GM12878 (cell line): ENCODE results near the gene MT1E. TPM values are rescaled to one million over a fixed set of nuclear protein-coding genes. Genes with fewer than 3 reads are reported as not detected.

ENCODE experiments used
- ATAC-seq: fragments of 200-7000 bp; cut with Tn5 transposase; 3 replicates; pipeline ENCODE4 v1.9.1; 2020; ENCODE audit warnings: mild to moderate bottlenecking, moderate library complexity
- BruUV-seq: library from RNA; stranded (reverse); fragments of 400-500 nt; replicated peaks from 2 replicates; lab custom pipeline; 2021; lab: Mats Ljungman, UMichigan
- CTCF ChIA-PET: fragments of 300-600 bp; sonication (Branson Sonifier 250); formaldehyde crosslinking; extraction: SDS; loops from one replicate; lab custom pipeline; 2021; ENCODE audit warnings: inconsistent platforms; lab: Yijun Ruan, JAX
- POLR2A ChIA-PET: fragments of 350-600 bp; formaldehyde crosslinking; extraction: SDS; loops from one replicate; lab custom pipeline; 2021; ENCODE audit warnings: inconsistent platforms; lab: Charles Lee
- RAD21 ChIA-PET: fragments of 300-600 bp; sonication (Branson Sonifier 250); formaldehyde crosslinking; loops from one replicate; lab custom pipeline; 2023; ENCODE audit warnings: antibody characterized with exemption; ENCODE audit not compliant: unreplicated experiment; lab: Charles Lee
- SMC1A ChIA-PET: fragments of 300-600 bp; sonication (Branson Sonifier 250); formaldehyde crosslinking; loops from one replicate; lab custom pipeline; 2023; ENCODE audit not compliant: unreplicated experiment, uncharacterized antibody; lab: Charles Lee
- DNase-seq: peaks from one replicate; pipeline ENCODE4 v3.0.0-alpha.2; 2011; ENCODE audit warnings: low read depth, low spot score
- FAIRE-seq: peaks from 3 replicates; lab custom pipeline; 2011; peaks lifted over from hg19 to GRCh38; lab: Jason Lieb, UNC
- H2AFZ ChIP-seq: 2 replicates; pipeline ENCODE4 v1.6.0; 2011; ENCODE audit warnings: low read depth, low read length, control low read depth; ENCODE audit not compliant: control insufficient read depth
- H3K27ac ChIP-seq: 2 replicates; pipeline ENCODE4 v1.5.1; 2011; ENCODE audit warnings: control low read depth; ENCODE audit not compliant: control insufficient read depth, insufficient read depth
- H3K27me3 ChIP-seq, 2 experiments: replicated peaks in 1 of 2; 2 replicates each; pipeline versions ENCODE4 v1.6.0 to v1.6.1; 2011; ENCODE audit warnings: low read length in 1 of 2; ENCODE audit not compliant: control insufficient read depth in 2 of 2, insufficient read depth in 2 of 2
- H3K36me3 ChIP-seq, 2 experiments: 2 replicates each; pipeline ENCODE4 v1.5.1; 2011; ENCODE audit warnings: low read length in 1 of 2; ENCODE audit not compliant: control insufficient read depth in 2 of 2, insufficient read depth in 2 of 2
- H3K4me1 ChIP-seq: 2 replicates; pipeline ENCODE4 v1.6.1; 2011; ENCODE audit warnings: mild to moderate bottlenecking, low read length, moderate library complexity, mixed read lengths; ENCODE audit not compliant: control insufficient read depth, insufficient read depth
- H3K4me2 ChIP-seq: 2 replicates; pipeline ENCODE4 v1.6.0; 2011; ENCODE audit warnings: control low read depth; ENCODE audit not compliant: control insufficient read depth, insufficient read depth
- H3K4me3 ChIP-seq: fragments of 200-600 bp; sonication (generic); 2 replicates; pipeline ENCODE4 v1.5.1; 2016
- H3K79me2 ChIP-seq: 2 replicates; pipeline ENCODE4 v1.6.0; 2011; ENCODE audit warnings: low read length; ENCODE audit not compliant: control insufficient read depth, insufficient read depth
- H3K9ac ChIP-seq: 2 replicates; pipeline ENCODE4 v1.8.0; 2011; ENCODE audit warnings: low read length, control low read depth, mixed read lengths; ENCODE audit not compliant: control insufficient read depth, insufficient read depth
- H3K9me3 ChIP-seq: replicated peaks from 3 replicates; pipeline ENCODE4 v1.5.1; 2011; ENCODE audit warnings: mild to moderate bottlenecking, low read length; ENCODE audit not compliant: control insufficient read depth, insufficient read depth
- H4K20me1 ChIP-seq: 2 replicates; pipeline ENCODE4 v1.6.0; 2011; ENCODE audit not compliant: control insufficient read depth, insufficient read depth
- CEBPB ChIP-seq, 2 experiments: fragments of 150-350 bp in 1 of 2; IDR thresholded peaks; 2 replicates each; pipeline ENCODE4 v1.6.1; 2012 to 2014; ENCODE audit warnings: low read depth in 2 of 2, low read length in 2 of 2, borderline replicate concordance in 1 of 2, inconsistent platforms in 1 of 2
- DPF2 ChIP-seq: fragments of 450-650 bp; IDR thresholded peaks from 2 replicates; pipeline ENCODE4 v1.6.1; 2017; ENCODE audit warnings: mild to moderate bottlenecking
- EED ChIP-seq: sonication (generic); IDR thresholded peaks from 2 replicates; pipeline ENCODE4 v1.6.1; 2016; ENCODE audit warnings: antibody characterized with exemption, low read depth
- ETV6 ChIP-seq, 2 experiments: fragments of 450-650 bp in 1 of 2; IDR thresholded peaks in 1 of 2; conservative IDR thresholded peaks in 1 of 2; 2 replicates each; pipeline ENCODE4 v1.6.1; 2014; ENCODE audit warnings: antibody characterized with exemption in 1 of 2, borderline replicate concordance in 1 of 2, low read depth in 1 of 2, mild to moderate bottlenecking in 1 of 2, moderate library complexity in 1 of 2
- POLR2A ChIP-seq: IDR thresholded peaks from 2 replicates; pipeline ENCODE4 v1.6.1; 2011; ENCODE audit warnings: low read depth, mild to moderate bottlenecking, low read length
- RAD51 ChIP-seq: fragments of 450-650 bp; IDR thresholded peaks from 2 replicates; pipeline ENCODE4 v1.6.1; 2016; ENCODE audit warnings: moderate library complexity, mild to moderate bottlenecking, inconsistent platforms
- SMARCA5 ChIP-seq: fragments of 450-650 bp; IDR thresholded peaks from 2 replicates; pipeline ENCODE4 v1.6.1; 2017; ENCODE audit warnings: mild to moderate bottlenecking
- TCF7 ChIP-seq: IDR thresholded peaks from 2 replicates; pipeline ENCODE4 v1.6.1; 2014; ENCODE audit warnings: antibody characterized with exemption, borderline replicate concordance
- WGBS: methylation state at CpG from one replicate; pipeline ENCODE4 v1.1.6; 2016; ENCODE audit warnings: low lambda C conversion rate; ENCODE audit not compliant: insufficient replicate concordance, insufficient coverage; ENCODE audit errors: missing lambda C conversion rate; 5-methylcytosine and 5-hydroxymethylcytosine counted together
- in situ Hi-C: fragments of 300-500 bp; cut with MboI; formaldehyde crosslinking; loops from 9 replicates; pipeline ENCODE4 v1.14.3; 2018; ENCODE audit warnings: mixed read lengths
- intact Hi-C: fragments of 100-400 bp; cut with micrococcal nuclease; formaldehyde crosslinking; loops from one replicate; pipeline ENCODE4 v1.14.2; 2022; ENCODE audit not compliant: unreplicated experiment
- polyA plus RNA-seq, 11 experiments: library from polyadenylated mRNA; depleted of rRNA in 4 of 11; unstranded in 6 of 11; stranded (reverse) in 5 of 11; fragments of >200 nt; fragmentation: Nextera tagmentation in 4 of 11; fragmentation: Illumina TruSeq in 1 of 11; extraction: Ambion mirVana in 4 of 11; extraction: Trizol in 1 of 11; gene quantifications; 1 replicate in 1 of 11; 2 replicates in 10 of 11; pipeline versions ENCODE4 v1.2.1 to v1.2.3, GENCODE V29; 2011 to 2016; ENCODE audit warnings: inconsistent platforms in 2 of 11, missing spikeins in 2 of 11, low read depth in 1 of 11
- total RNA-seq, 4 experiments: library from RNA; depleted of rRNA in 3 of 4; stranded (reverse); fragments of >200 nt in 3 of 4; fragmentation: Illumina TruSeq in 1 of 4; extraction: Trizol in 1 of 4; gene quantifications; 2 replicates each; pipeline versions ENCODE4 v1.2.1 to v1.2.3, GENCODE V29; 2013 to 2021
- TF ChIP-seq, protein P1 (sequence below): fragments of 150-350 bp; IDR thresholded peaks from 2 replicates; pipeline ENCODE4 v1.6.1; 2014; ENCODE audit warnings: mild to moderate bottlenecking, low read depth, low read length
- TF ChIP-seq, protein P2 (sequence below), 3 experiments: IDR thresholded peaks in 2 of 3; conservative IDR thresholded peaks in 1 of 3; 2 replicates each; pipeline ENCODE4 v1.5.1; 2011; ENCODE audit warnings: low read depth in 3 of 3, low read length in 3 of 3, mild to moderate bottlenecking in 3 of 3, control low read depth in 2 of 3, moderate library complexity in 2 of 3, inconsistent platforms in 1 of 3, mixed read lengths in 1 of 3; ENCODE audit not compliant: control insufficient read depth in 2 of 3, insufficient read depth in 1 of 3; ENCODE audit errors: extremely low read depth in 1 of 3
- TF ChIP-seq, protein P3 (sequence below): IDR thresholded peaks from 2 replicates; pipeline ENCODE4 v1.6.1; 2012; ENCODE audit warnings: low read depth, low read length, improper control_type of control experiment
- TF ChIP-seq, protein P4 (sequence below): fragments of 450-650 bp; IDR thresholded peaks from 2 replicates; pipeline ENCODE4 v1.6.1; 2014; ENCODE audit warnings: mild to moderate bottlenecking

Gene MT1E
- total and polyA plus RNA-seq, 10 of the 15 experiments (the other 5 are each of a cell fraction or from before 2014, with no cell fraction given): 5.8 to 22.3 (median 16.5) TPM

DNA sequence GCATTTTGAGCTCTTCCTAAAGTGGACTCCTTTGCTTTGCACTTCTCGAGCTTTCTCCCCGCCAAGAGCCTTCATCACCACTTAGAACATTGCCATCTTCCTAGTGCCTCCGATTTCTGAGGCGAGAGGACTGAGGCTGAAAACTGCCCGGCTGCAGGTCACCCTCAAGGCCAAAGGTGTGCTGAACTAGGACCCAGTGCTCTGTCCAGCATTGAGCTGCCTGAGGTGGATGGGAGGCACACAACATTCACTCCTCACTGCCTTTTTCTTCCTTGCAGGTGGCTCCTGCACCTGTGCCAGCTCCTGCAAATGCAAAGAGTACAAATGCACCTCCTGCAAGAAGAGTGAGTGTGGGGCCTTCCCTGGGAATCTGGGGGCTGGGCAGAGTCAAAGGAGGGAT is 18.3 kb downstream of the MT1E start (continued):
- TF ChIP-seq, protein P1, sequence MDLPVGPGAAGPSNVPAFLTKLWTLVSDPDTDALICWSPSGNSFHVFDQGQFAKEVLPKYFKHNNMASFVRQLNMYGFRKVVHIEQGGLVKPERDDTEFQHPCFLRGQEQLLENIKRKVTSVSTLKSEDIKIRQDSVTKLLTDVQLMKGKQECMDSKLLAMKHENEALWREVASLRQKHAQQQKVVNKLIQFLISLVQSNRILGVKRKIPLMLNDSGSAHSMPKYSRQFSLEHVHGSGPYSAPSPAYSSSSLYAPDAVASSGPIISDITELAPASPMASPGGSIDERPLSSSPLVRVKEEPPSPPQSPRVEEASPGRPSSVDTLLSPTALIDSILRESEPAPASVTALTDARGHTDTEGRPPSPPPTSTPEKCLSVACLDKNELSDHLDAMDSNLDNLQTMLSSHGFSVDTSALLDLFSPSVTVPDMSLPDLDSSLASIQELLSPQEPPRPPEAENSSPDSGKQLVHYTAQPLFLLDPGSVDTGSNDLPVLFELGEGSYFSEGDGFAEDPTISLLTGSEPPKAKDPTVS: no peak
- TF ChIP-seq SMARCA5: no peak
- TF ChIP-seq, protein P2, sequence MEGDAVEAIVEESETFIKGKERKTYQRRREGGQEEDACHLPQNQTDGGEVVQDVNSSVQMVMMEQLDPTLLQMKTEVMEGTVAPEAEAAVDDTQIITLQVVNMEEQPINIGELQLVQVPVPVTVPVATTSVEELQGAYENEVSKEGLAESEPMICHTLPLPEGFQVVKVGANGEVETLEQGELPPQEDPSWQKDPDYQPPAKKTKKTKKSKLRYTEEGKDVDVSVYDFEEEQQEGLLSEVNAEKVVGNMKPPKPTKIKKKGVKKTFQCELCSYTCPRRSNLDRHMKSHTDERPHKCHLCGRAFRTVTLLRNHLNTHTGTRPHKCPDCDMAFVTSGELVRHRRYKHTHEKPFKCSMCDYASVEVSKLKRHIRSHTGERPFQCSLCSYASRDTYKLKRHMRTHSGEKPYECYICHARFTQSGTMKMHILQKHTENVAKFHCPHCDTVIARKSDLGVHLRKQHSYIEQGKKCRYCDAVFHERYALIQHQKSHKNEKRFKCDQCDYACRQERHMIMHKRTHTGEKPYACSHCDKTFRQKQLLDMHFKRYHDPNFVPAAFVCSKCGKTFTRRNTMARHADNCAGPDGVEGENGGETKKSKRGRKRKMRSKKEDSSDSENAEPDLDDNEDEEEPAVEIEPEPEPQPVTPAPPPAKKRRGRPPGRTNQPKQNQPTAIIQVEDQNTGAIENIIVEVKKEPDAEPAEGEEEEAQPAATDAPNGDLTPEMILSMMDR (IDR thresholded peaks at IDR 0.05 in 2 of 3, conservative IDR thresholded peaks at IDR 0.05 in 1 of 3; ENCODE audit: control insufficient read depth in 2 of 3, extremely low read depth in 1 of 3, insufficient read depth in 1 of 3, low read depth in 3 of 3, low read length in 3 of 3): no peak
- no peak for TF ChIP-seq ETV6 (conservative IDR thresholded peaks at IDR 0.05 in 1 of 2, IDR thresholded peaks at IDR 0.05 in 1 of 2; ENCODE audit: borderline replicate concordance in 1 of 2, low read depth in 1 of 2)
- TF ChIP-seq, protein P3, sequence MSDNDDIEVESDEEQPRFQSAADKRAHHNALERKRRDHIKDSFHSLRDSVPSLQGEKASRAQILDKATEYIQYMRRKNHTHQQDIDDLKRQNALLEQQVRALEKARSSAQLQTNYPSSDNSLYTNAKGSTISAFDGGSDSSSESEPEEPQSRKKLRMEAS: no peak

DNA sequence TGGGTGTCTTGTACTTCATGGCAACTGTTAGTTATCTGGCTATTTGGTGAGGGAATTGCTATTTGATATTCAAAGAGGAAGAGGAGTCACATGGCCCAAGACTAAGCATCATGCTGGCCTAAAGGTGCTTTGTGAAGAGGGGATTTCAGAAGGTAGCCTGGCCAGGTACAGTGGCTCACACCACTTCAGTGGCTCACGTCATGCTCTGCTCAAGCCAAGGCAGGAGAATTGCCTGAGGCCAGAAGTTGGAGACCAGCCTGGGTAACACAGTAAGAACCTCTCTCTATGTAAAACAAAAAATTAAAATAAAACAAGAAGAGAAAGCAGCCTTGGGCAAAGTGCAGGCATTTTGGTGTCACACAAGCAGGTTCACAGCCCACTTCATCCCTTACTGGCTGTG is 19.7 kb downstream of the MT1E start:
- H3K4me2 ChIP-seq: no peak overlapping the region
- POLR2A ChIA-PET: no interaction called here
- FAIRE-seq (no peak), DNase-seq (no peak)
- H3K36me3 ChIP-seq: no peaks in the 10 kb centered on the region
- H4K20me1 ChIP-seq: no peaks in the 10 kb centered on the region
- in situ Hi-C loops: no loop called here
- no peak overlapping the region for H3K9ac ChIP-seq
- RAD21 ChIA-PET: no interaction called here
- no peak overlapping the region for H2AFZ ChIP-seq
- peaks cover 5 to 25% of the 10 kb centered on the region in 2 experiments; a peak in 3 of 4 replicates for H3K27me3 ChIP-seq
- H3K4me1 ChIP-seq: no peaks in the 10 kb centered on the region
- no peak for TF ChIP-seq SMARCA5
- no peak for TF ChIP-seq RAD51
- TF ChIP-seq EED: no peak
- no peak for TF ChIP-seq POLR2A
- no peak for TF ChIP-seq TCF7
- no peak for TF ChIP-seq CEBPB (IDR thresholded peaks at IDR 0.05; ENCODE audit: borderline replicate concordance in 1 of 2, low read depth in 2 of 2, low read length in 2 of 2)
- TF ChIP-seq DPF2: no peak
- TF ChIP-seq, protein P4, sequence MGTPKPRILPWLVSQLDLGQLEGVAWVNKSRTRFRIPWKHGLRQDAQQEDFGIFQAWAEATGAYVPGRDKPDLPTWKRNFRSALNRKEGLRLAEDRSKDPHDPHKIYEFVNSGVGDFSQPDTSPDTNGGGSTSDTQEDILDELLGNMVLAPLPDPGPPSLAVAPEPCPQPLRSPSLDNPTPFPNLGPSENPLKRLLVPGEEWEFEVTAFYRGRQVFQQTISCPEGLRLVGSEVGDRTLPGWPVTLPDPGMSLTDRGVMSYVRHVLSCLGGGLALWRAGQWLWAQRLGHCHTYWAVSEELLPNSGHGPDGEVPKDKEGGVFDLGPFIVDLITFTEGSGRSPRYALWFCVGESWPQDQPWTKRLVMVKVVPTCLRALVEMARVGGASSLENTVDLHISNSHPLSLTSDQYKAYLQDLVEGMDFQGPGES: no peak
- TF ChIP-seq, all 136 proteins: peak for 0
- H3K27ac ChIP-seq: no peak overlapping the region
- H3K4me3 ChIP-seq: no peak overlapping the region
- ATAC-seq: no peak
- BruUV-seq: no TSS peak
- ChIA-PET CTCF (no interaction called here), SMC1A (no interaction called here)
- H3K79me2 ChIP-seq: no peaks in the 10 kb centered on the region
- intact Hi-C loops: no loop called here
- 0% methylated on average over 1 of the region's 1 CpG for WGBS
- no peaks in the 10 kb centered on the region for H3K9me3 ChIP-seq
